Measurements from ENCODE around the gene DNAH11.

GRCh38 chr7:21722371-21722770 lies 179.5 kb downstream of the DNAH11 start:
- TF ChIP-seq EP300 (IDR thresholded peaks at IDR 0.05) (no peak), CTCF (IDR thresholded peaks at IDR 0.05) (peak in 1 of 5 experiments; percentile 15)

Data from tibial nerve (tissue), 4 donors.